ENCODE measurements around the gene CCDC157.

DNA sequence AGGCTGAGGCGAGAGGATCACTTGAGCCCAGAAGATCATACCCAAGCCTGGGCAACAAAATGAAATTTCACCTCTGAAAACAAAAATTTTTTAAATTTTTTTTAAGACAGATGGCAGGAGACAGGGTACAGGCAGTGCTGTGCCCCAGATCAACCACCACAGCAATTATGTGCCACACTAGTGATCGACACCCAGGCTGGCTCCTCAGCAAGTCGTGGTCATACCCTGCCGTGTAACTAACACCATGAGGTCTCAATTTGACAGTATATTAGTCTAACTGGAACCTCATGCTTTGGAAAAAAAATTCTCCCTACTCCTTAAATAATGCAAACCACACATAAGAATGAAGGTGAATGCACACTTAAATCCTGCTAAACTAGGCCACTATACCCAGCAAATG lies 8.4 kb upstream of the CCDC157 start:
- no peak for TF ChIP-seq RAD21 (IDR thresholded peaks at IDR 0.05; ENCODE audit: low read depth)
- TF ChIP-seq, protein P1, sequence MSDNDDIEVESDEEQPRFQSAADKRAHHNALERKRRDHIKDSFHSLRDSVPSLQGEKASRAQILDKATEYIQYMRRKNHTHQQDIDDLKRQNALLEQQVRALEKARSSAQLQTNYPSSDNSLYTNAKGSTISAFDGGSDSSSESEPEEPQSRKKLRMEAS (IDR thresholded peaks at IDR 0.05): no peak
- TF ChIP-seq EGR1 (IDR thresholded peaks at IDR 0.05): no peak
- no peak for TF ChIP-seq EP300 (IDR thresholded peaks at IDR 0.05; ENCODE audit: borderline replicate concordance)
- TF ChIP-seq, protein P2, sequence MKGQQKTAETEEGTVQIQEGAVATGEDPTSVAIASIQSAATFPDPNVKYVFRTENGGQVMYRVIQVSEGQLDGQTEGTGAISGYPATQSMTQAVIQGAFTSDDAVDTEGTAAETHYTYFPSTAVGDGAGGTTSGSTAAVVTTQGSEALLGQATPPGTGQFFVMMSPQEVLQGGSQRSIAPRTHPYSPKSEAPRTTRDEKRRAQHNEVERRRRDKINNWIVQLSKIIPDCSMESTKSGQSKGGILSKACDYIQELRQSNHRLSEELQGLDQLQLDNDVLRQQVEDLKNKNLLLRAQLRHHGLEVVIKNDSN (IDR thresholded peaks at IDR 0.05): no peak
- TF ChIP-seq YY1 (IDR thresholded peaks at IDR 0.05; ENCODE audit: low read depth): no peak
- no peak for TF ChIP-seq CREB1 (IDR thresholded peaks at IDR 0.05; ENCODE audit: low read depth)
